GM19043 (cell line): ENCODE measurements around the gene OSBPL3.

Experiments
- ATAC-seq: cut with Tn5 transposase; IDR thresholded peaks from one replicate; pipeline ENCODE4 v1.9.1; 2021; ENCODE audit warnings: low read depth; ENCODE audit not compliant: unreplicated experiment

Gene OSBPL3

GRCh38 chr7:24871770-24872169, 108.2 kb downstream of the OSBPL3 start:
- ATAC-seq: no peak

GRCh38 chr7:24870766-24871165, 109.2 kb downstream of the OSBPL3 start:
- no peak for ATAC-seq

DNA sequence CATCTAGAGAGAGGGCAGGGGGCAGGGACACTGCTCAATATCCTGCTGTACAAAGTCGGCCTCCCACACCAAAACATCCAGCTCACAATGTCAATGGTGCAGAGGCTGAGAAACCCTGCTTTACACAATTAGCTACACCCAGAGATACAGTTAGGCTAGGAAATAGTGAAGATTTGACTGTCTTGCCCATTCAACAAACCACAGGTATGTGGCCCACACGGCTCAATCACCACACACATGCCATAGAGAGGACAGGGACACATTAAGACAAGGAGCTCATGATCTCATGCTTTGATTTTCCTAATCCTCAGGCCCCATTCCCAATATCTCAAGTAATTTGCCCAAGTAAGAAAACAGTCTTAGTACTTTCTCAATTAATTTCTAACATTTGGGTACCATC, 110.4 kb downstream of the OSBPL3 start:
- no peak for ATAC-seq

DNA sequence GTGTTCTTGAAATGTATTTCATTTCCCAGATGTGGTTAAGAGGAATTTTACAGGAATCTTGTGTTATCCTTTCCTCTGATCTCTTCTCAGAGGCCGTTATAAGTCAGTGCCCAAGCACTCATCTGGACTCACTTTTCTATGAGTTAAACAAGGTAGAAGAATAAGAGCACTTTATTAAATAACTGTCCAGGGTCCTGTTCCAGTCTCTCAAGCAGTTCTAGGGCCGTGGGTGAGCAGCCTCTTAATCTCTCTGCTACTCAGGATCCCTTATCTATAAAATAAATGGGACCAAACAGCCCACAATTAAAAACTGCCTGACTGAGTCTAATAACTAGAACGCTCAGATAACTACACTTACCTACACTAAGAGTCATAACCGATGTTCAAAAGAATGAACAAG, 111.2 kb downstream of the OSBPL3 start:
- no peak for ATAC-seq

GRCh38 chr7:24866004-24866615, 113.9 kb downstream of the OSBPL3 start:
- no peak for ATAC-seq

GRCh38 chr7:24864214-24864817, 115.7 kb downstream of the OSBPL3 start:
- ATAC-seq: no peak

- ATAC-seq: no peak
Measured at GRCh38 chr7:24863626-24864025, 116.4 kb downstream of the OSBPL3 start.

GRCh38 chr7:24862461-24862860, 117.5 kb downstream of the OSBPL3 start:
- no peak for ATAC-seq

GRCh38 chr7:24861336-24861735, 118.6 kb downstream of the OSBPL3 start:
- ATAC-seq: no peak

DNA sequence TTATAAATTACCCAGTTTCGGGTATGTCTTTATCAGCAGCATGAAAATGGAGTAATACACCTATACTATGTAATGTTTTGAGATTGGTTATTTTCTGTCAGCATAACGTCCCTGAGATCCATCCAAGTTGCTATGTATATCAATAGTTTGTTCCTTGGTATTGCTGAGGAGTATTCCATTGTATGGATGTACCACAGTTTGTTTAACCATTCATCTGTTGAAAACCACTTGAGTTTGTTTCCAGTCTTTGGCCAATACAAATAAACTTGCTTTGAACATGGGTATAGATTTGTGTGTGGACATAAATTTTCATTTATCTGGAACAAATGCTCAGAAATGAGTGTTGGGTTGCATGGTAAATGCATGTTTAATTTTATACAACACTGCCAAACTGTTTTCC, 119.4 kb downstream of the OSBPL3 start:
- no peak for ATAC-seq

- no peak for ATAC-seq
Measured at GRCh38 chr7:24858108-24858977, 121.6 kb downstream of the OSBPL3 start.

GRCh38 chr7:24857623-24858022, 122.4 kb downstream of the OSBPL3 start:
- no peak for ATAC-seq

DNA sequence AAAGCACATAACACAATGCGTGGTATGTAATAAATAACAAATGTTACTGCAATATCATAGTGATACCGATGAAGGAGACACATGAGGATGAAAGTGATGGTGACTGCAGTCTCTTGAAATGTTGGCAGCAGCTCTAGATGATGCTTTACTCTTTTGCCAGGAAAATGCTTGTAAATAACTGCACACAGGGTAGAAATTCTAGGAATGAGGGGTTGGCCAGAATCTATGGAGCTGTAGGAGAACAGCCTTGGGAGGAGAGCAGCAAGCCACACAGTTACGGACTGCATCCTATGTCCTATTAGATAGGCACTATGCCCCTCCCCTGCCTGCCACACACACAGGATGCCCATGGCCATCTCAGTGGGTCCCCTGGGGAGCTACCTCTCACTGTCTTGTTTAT, 125.1 kb downstream of the OSBPL3 start:
- ATAC-seq: no peak

GRCh38 chr7:24851786-24852185, 128.2 kb downstream of the OSBPL3 start:
- no peak for ATAC-seq

DNA sequence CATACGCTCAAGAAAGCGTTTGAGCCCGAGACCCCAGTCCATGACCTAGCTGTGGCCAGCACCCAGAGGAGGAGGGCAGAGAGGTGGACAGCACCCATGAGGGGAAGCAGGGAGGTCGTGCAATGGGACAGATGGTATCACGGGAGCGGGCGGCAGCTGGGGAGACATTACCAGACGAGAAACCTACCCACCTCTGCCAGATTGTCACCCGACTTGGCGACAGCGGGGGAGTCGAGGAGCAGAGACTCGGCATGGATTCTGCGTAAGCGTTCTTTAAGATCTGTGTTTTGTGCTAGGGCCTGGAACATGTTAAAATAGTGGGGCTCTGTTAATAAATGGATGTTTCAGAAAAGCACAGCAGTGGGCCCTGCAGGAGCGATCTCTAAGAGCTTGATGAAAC, 131.1 kb downstream of the OSBPL3 start:
- ATAC-seq: no peak

DNA sequence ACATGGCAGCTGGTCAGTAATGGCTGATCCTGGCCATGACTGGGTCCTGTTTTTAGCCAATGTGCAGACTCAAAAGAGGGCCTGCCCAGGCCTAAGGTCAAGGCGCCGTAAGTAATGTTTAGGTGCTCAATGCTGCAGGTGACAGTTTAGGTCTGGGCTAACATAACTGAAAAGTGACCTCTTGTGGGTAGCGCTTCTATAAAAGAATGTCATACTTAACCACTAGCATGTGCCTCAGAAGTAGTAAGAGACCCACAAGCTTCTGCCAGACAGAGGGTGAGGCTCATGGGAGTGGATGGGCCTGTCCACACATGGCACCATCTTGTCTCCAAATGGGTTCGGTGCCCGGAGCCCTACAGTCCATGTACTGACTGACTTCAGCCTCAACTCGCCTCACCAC, 132.2 kb downstream of the OSBPL3 start:
- no peak for ATAC-seq

- no peak for ATAC-seq
Measured at GRCh38 chr7:24843821-24844434, 136.1 kb downstream of the OSBPL3 start.

- ATAC-seq: peak; percentile 46
Measured at GRCh38 chr7:24842449-24843241, 137.3 kb downstream of the OSBPL3 start.

DNA sequence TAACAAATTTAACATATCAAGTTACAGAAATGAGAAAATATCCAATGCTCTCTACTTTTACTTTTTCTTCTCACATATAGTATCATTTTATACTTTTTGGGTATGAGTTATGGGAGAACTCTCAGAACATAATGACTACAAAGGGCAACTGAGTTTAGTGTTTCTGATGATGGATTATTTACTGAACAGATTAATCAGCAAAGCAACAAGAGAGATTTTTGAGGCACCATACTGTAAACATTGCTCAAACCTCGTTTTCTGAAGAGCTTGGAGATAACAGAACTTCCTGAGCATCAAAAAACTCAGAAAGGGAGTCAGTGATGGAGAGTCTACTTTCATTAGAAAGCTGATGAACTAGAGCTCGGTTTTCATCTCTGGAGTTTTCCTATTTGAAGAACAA, 137.9 kb downstream of the OSBPL3 start:
- no peak for ATAC-seq

- ATAC-seq: no peak
Measured at GRCh38 chr7:24840563-24840962, 139.4 kb downstream of the OSBPL3 start.

DNA sequence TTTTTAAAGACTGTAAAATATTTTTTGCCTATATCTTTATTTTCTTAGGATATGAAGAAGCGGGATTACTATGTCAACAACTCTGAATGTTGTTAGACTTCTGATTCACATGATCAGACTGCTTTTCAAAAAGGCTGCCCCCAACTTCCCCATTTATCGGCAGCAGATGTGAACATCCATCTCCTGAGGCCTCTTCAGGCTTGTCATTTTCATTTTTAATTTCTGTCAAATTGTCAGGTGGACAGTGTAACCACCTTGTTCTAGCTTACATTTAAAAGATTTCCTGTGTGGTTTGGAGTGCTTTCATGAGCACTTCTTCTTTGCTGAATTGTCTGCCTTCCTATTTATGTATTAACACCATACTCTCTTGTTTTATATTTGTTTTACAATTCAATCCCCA, 143.9 kb downstream of the OSBPL3 start:
- peak; percentile 66 for ATAC-seq
